ENCODE measurements around the gene EFNB1. TPM values are rescaled to one million over a fixed set of nuclear protein-coding genes. Genes with fewer than 3 reads are reported as not detected.

EFNB1 gene
- total and polyA plus RNA-seq, 2 of the 8 experiments (the other 6 are each of a cell fraction or from before 2014, with no cell fraction given): 2.3 to 5.4 TPM

DNA sequence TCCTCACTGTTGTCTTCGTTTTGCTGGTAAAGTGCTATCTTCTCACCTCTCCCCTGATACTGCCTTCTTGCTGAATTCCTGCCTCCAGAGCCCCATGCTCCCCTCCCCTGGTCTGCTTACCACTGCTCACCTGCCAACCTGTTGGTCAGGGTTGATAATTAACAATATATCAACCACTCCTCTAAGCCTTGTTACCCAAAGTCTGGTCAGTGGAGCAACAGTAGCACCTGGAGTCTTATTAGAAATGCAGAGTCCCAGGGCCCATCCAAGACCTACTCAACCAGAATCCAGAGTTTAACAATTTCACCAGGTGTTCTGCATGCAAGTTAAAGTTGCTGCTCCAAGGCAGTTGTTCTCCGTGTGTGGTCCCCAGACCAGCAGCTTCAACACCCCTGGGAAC is 55.0 kb downstream of the EFNB1 start:
- no peak overlapping the region for H3K9ac ChIP-seq (replicated peaks in 1 of 4; ENCODE audit: extremely low read depth in 1 of 4, low read depth in 3 of 4, low read length in 3 of 4)
- no peak overlapping the region for H2BK120ac ChIP-seq (replicated peaks; ENCODE audit: low read depth, low read length)
- ChIA-PET CTCF (ENCODE audit: partially characterized antibody) (interaction anchor here (0.7 kb wide), 1 partner anchor 25 kb away, joined by 3 read pairs; no protein-coding TSS in a partner anchor), POLR2A (ENCODE audit: partially characterized antibody) (no interaction called here)
- no peak overlapping the region for H2BK15ac ChIP-seq (ENCODE audit: low read length)
- no peak overlapping the region for H3K23ac ChIP-seq (ENCODE audit: insufficient read length)
- H2AFZ ChIP-seq (ENCODE audit: low read length): no peak overlapping the region
- TF ChIP-seq HDAC6 (IDR thresholded peaks at IDR 0.05; ENCODE audit: low read depth, low read length): no peak
- TF ChIP-seq, protein P1, sequence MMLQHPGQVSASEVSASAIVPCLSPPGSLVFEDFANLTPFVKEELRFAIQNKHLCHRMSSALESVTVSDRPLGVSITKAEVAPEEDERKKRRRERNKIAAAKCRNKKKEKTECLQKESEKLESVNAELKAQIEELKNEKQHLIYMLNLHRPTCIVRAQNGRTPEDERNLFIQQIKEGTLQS (IDR thresholded peaks at IDR 0.05; ENCODE audit: insufficient read depth, low read depth, low read length): no peak
- TF ChIP-seq KDM5A (IDR thresholded peaks at IDR 0.05; ENCODE audit: low read length): no peak
- TF ChIP-seq ASH2L (IDR thresholded peaks at IDR 0.05; ENCODE audit: low read length): no peak
- no peak for TF ChIP-seq KDM1A (IDR thresholded peaks at IDR 0.05; ENCODE audit: borderline replicate concordance, low read length)
- TF ChIP-seq HDAC2 (IDR thresholded peaks at IDR 0.05; ENCODE audit: borderline replicate concordance in 1 of 2, low read depth in 2 of 2, low read length in 2 of 2): no peak
- no peak for TF ChIP-seq TEAD4 (IDR thresholded peaks at IDR 0.05; ENCODE audit: low read depth, low read length)
- TF ChIP-seq SP4 (IDR thresholded peaks at IDR 0.05; ENCODE audit: low read length): no peak
- TF ChIP-seq ZNF274 (IDR thresholded peaks at IDR 0.05; ENCODE audit: borderline replicate concordance, extremely low read depth, low read length): no peak
- no peak for TF ChIP-seq POLR2A (IDR thresholded peaks at IDR 0.05; ENCODE audit: control extremely low read depth in 1 of 2, low read depth in 2 of 2, low read length in 2 of 2)
- no peak for TF ChIP-seq TAF1 (IDR thresholded peaks at IDR 0.05; ENCODE audit: low read depth, low read length)
- H3K27ac ChIP-seq (ENCODE audit: low read depth, low read length): no peak overlapping the region
- no peak overlapping the region for H4K91ac ChIP-seq (replicated peaks; ENCODE audit: insufficient read length, low read length)
- H3K4me1 ChIP-seq (replicated peaks in 1 of 4; ENCODE audit: control insufficient read depth in 3 of 4, insufficient read depth in 4 of 4, low read length in 3 of 4): peaks cover 0 to 15% (median 8%) of the 10 kb centered on the region in 4 experiments; a peak in 6 of 7 replicates
- no peaks in the 10 kb centered on the region for H3K23me2 ChIP-seq (ENCODE audit: low read depth, low read length)
- no peak overlapping the region for H4K5ac ChIP-seq (ENCODE audit: insufficient read length, low read depth, low read length)
- no peak overlapping the region for H3K4me3 ChIP-seq (ENCODE audit: extremely low read depth in 1 of 4, insufficient read depth in 2 of 4, low read depth in 3 of 4, low read length in 4 of 4)
- H3K79me2 ChIP-seq (ENCODE audit: control insufficient read depth in 1 of 2, insufficient read depth in 2 of 2, low read length in 2 of 2): no peaks in the 10 kb centered on the region
- 56% methylated on average over 2 of the region's 2 CpGs; no CpG with 5 or more reads in 1 of the 2 experiments for WGBS, 2 experiments (ENCODE audit: extremely low coverage in 1 of 2, insufficient coverage in 1 of 2, insufficient read length in 1 of 2, insufficient replicate concordance in 2 of 2, low coverage in 1 of 2, low lambda C conversion rate in 2 of 2, missing lambda C conversion rate in 1 of 2)
- DNase-seq (ENCODE audit: low read depth in 1 of 2, low spot score in 2 of 2): no peak
- no peaks in the 10 kb centered on the region; a peak in 2 of 7 replicates for H3K27me3 ChIP-seq (replicated peaks in 1 of 4; ENCODE audit: control insufficient read depth in 3 of 4, extremely low read depth in 1 of 4, insufficient read depth in 3 of 4, low read length in 3 of 4)
- no peak overlapping the region for H3K14ac ChIP-seq (ENCODE audit: insufficient read length)
- no peaks in the 10 kb centered on the region for H3K9me3 ChIP-seq (ENCODE audit: insufficient read depth in 2 of 2, low read depth in 1 of 2, low read length in 1 of 2)
- H3K18ac ChIP-seq (ENCODE audit: extremely low read depth, low read length): no peak overlapping the region; the same call in 1 of the 2 replicates
- H3K4ac ChIP-seq (replicated peaks; ENCODE audit: insufficient read length, low read depth, low read length): no peak overlapping the region
- FAIRE-seq: no peak
- no peak overlapping the region for H2BK20ac ChIP-seq (ENCODE audit: low read length)
- no peak overlapping the region for H3K56ac ChIP-seq (replicated peaks; ENCODE audit: insufficient read length, low read depth, low read length)
- no peaks in the 10 kb centered on the region for H3K36me3 ChIP-seq (ENCODE audit: control insufficient read depth in 2 of 4, insufficient read depth in 4 of 4, low read length in 3 of 4)
- no peaks in the 10 kb centered on the region for H3K79me1 ChIP-seq (ENCODE audit: low read depth, low read length)
- no peak overlapping the region for H2AK5ac ChIP-seq (ENCODE audit: low read depth, low read length)
- no peak overlapping the region for H2BK12ac ChIP-seq (ENCODE audit: low read depth, low read length)
- H2BK5ac ChIP-seq (ENCODE audit: low read depth, low read length): no peak overlapping the region
- H4K20me1 ChIP-seq (replicated peaks in 1 of 2; ENCODE audit: control insufficient read depth in 1 of 2, insufficient read depth in 2 of 2, low read length in 2 of 2): no peaks in the 10 kb centered on the region
- H3K4me2 ChIP-seq (ENCODE audit: insufficient read depth in 1 of 2, low read depth in 2 of 2, low read length in 2 of 2): no peak overlapping the region
- no peak overlapping the region for H4K8ac ChIP-seq (ENCODE audit: extremely low read depth, insufficient read depth, low read length)
